HepG2 (cell line): Measurements from ENCODE around the gene AGRP. TPM values are rescaled to one million over a fixed set of nuclear protein-coding genes. Genes with fewer than 3 reads are reported as not detected.

ENCODE experiments used
- EEA1 ChIP-seq: sonication (generic); formaldehyde crosslinking; IDR thresholded peaks from 2 replicates; pipeline ENCODE4 v1.5.1; 2020; ENCODE audit warnings: mild to moderate bottlenecking, missing genetic modification reagents, borderline replicate concordance
- HIC2 ChIP-seq: sonication (generic); formaldehyde crosslinking; IDR thresholded peaks from 2 replicates; pipeline ENCODE4 v1.9.0; 2022; ENCODE audit warnings: low read depth, missing genetic modification reagents
- HOXA3 ChIP-seq: sonication (generic); formaldehyde crosslinking; IDR thresholded peaks from 2 replicates; pipeline ENCODE4 v1.5.0; 2020; ENCODE audit warnings: missing genetic modification reagents
- NR1H2 ChIP-seq: sonication (generic); formaldehyde crosslinking; IDR thresholded peaks from 2 replicates; pipeline ENCODE4 v1.8.1; 2022; ENCODE audit warnings: low read depth, missing genetic modification reagents, borderline replicate concordance
- ZFP91 ChIP-seq: sonication (generic); formaldehyde crosslinking; IDR thresholded peaks from 2 replicates; pipeline ENCODE4 v1.9.0; 2022; ENCODE audit warnings: missing genetic modification reagents, mild to moderate bottlenecking, borderline replicate concordance
- ZNF441 ChIP-seq: sonication (generic); formaldehyde crosslinking; IDR thresholded peaks from 2 replicates; pipeline ENCODE4 v1.7.0; 2021; ENCODE audit warnings: missing genetic modification reagents, borderline replicate concordance
- ZNF510 ChIP-seq: sonication (generic); formaldehyde crosslinking; IDR thresholded peaks from 2 replicates; pipeline ENCODE4 v1.4.0; 2020; ENCODE audit warnings: low read depth, mild to moderate bottlenecking, missing genetic modification reagents
- polyA plus RNA-seq, 8 experiments: library from polyadenylated mRNA; depleted of rRNA in 3 of 8; stranded (reverse) in 7 of 8; unstranded in 1 of 8; fragments of >200 nt; fragmentation: Illumina TruSeq in 4 of 8; extraction: Trizol in 4 of 8; gene quantifications; 2 replicates each; pipeline versions ENCODE4 v1.2.1 to v1.2.3, GENCODE V29; 2011 to 2016; ENCODE audit warnings: low read depth in 4 of 8, missing spikeins in 1 of 8, mixed read lengths in 1 of 8; ENCODE audit not compliant: insufficient read depth in 1 of 8
- total RNA-seq, 5 experiments: library from RNA; depleted of rRNA; stranded (reverse); fragments of >200 nt; fragmentation: Illumina TruSeq; extraction: Trizol; gene quantifications; 2 replicates each; pipeline ENCODE4 v1.2.3, GENCODE V29; 2016; ENCODE audit warnings: low read depth in 1 of 5

The AGRP gene
- total and polyA plus RNA-seq, 2 of the 13 experiments (the other 11 are each of a cell fraction or from before 2014, with no cell fraction given), result not detected

- TF ChIP-seq ZNF510 (CRISPR knock-in tag) (no peak), ZNF441 (CRISPR knock-in tag) (no peak), HIC2 (CRISPR knock-in tag) (peak; percentile 41; the same call in 1 of the 2 replicates), ZFP91 (CRISPR knock-in tag) (0 out of 2 replicates have a peak, but pooled peaks have one; percentile 33), EEA1 (CRISPR knock-in tag) (no peak), HOXA3 (CRISPR knock-in tag) (no peak), NR1H2 (no peak)
- TF ChIP-seq, all 625 proteins: peak for 7
Measured at GRCh38 chr16:67451704-67452435, 31.5 kb downstream of the AGRP start (continued).
